Loucy (cell line): Measurements from ENCODE around the gene GSE1.

ENCODE experiments used
- H2AFZ ChIP-seq: fragments of 200-600 bp; sonication (generic); 2 replicates; pipeline ENCODE4 v1.6.0; 2016; ENCODE audit warnings: antibody characterized with exemption, mild to moderate bottlenecking, low read length, moderate library complexity
- H3F3A ChIP-seq: fragments of 200-600 bp; 2 replicates; pipeline ENCODE4 v1.6.0; 2016; ENCODE audit warnings: antibody characterized with exemption, low read depth, mild to moderate bottlenecking
- H3K27me3 ChIP-seq: fragments of 200-600 bp; sonication (generic); 2 replicates; pipeline ENCODE4 v1.6.1; 2014; ENCODE audit warnings: low read length, mild to moderate bottlenecking; ENCODE audit not compliant: insufficient read depth, poor library complexity, severe bottlenecking
- H3K36me3 ChIP-seq: fragments of 200-600 bp; sonication (generic); 2 replicates; pipeline ENCODE4 v1.6.1; 2016; ENCODE audit warnings: low read length; ENCODE audit not compliant: insufficient read depth
- H3K4me1 ChIP-seq: fragments of 200-600 bp; sonication (generic); 2 replicates; pipeline ENCODE4 v1.5.1; 2014; ENCODE audit warnings: low read length, mild to moderate bottlenecking; ENCODE audit not compliant: insufficient read depth, poor library complexity, severe bottlenecking
- H3K4me2 ChIP-seq: fragments of 200-600 bp; sonication (generic); 2 replicates; pipeline ENCODE4 v1.6.0; 2014; ENCODE audit warnings: antibody characterized with exemption, low read length, low read depth, mild to moderate bottlenecking; ENCODE audit not compliant: poor library complexity, severe bottlenecking
- H3K4me3 ChIP-seq: fragments of 200-600 bp; sonication (generic); 2 replicates; pipeline ENCODE4 v1.5.1; 2014; ENCODE audit warnings: low read length, mild to moderate bottlenecking, mixed read lengths; ENCODE audit not compliant: poor library complexity, severe bottlenecking
- H3K79me2 ChIP-seq: fragments of 200-600 bp; sonication (generic); 2 replicates; pipeline ENCODE4 v1.6.1; 2014; ENCODE audit warnings: low read length; ENCODE audit not compliant: insufficient read depth
- H3K9ac ChIP-seq: fragments of 200-600 bp; sonication (generic); 2 replicates; pipeline ENCODE4 v1.6.0; 2014; ENCODE audit warnings: mild to moderate bottlenecking, low read depth, low read length, moderate library complexity; ENCODE audit not compliant: poor library complexity, severe bottlenecking
- H3K9me2 ChIP-seq: fragments of 200-600 bp; sonication (generic); replicated peaks from 2 replicates; pipeline ENCODE4 v1.6.1; 2016; ENCODE audit warnings: low read depth, low read length, mixed read lengths
- H3K9me3 ChIP-seq: fragments of 200-600 bp; sonication (generic); 2 replicates; pipeline ENCODE4 v1.6.1; 2014; ENCODE audit warnings: mild to moderate bottlenecking, antibody characterized with exemption, low read length, low read depth; ENCODE audit not compliant: insufficient read depth
- H4K20me1 ChIP-seq: fragments of 200-600 bp; sonication (generic); 2 replicates; pipeline ENCODE4 v1.6.0; 2014; ENCODE audit warnings: antibody characterized with exemption, low read length, mild to moderate bottlenecking; ENCODE audit not compliant: insufficient read depth, poor library complexity, severe bottlenecking
- EZH2phosphoT487 ChIP-seq: fragments of 200-600 bp; IDR thresholded peaks from 2 replicates; pipeline ENCODE4 v1.6.1; 2018; ENCODE audit warnings: antibody characterized with exemption, mild to moderate bottlenecking, moderate library complexity, borderline replicate concordance
- TF ChIP-seq, protein P1 (sequence below): fragments of 200-600 bp; sonication (generic); conservative IDR thresholded peaks from 2 replicates; pipeline ENCODE4 v1.5.1; 2014; ENCODE audit warnings: mild to moderate bottlenecking, antibody characterized with exemption, low read length

GSE1 gene

DNA sequence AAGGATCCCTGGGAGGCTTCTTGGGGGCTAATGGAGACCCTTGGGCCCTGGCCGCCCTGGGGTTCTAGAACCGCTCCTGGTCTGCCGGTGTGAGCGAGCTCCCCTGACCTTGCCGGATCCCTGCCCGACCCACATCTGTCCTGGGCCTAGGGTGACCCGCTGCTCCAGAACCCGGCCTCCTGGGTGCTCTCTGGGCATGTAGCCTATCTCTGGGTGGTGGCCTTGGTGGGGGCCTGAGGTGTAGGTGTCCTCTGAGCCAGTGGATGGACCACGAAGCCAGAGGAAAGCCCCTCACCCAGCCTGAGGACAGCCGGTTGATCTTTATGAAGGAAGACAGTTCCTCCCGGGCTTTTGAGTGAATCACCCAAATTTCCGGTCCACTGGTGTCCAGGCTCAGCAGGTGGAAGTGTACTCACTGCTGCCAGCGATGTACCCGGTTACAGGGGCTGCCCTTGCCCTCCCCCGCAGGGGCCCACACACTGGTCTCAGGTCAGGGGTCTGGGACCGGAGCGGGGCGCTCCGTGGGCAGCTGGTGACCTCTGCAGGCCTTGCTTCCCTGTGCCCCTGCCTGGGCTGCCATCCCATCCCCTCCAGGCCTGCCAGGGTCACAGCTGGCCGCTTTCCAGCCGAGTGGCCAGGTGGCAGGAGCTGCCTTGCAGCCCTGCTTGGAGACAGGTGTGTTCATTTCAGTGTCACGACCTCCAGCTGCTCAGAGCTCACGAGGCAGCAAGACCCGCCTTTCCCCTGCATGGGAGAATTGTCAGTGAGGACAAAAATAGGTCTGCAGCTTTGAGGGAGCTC lies 10.5 kb upstream of the GSE1 start:
- Histone ChIP-seq H3K4me3 (no peak overlapping the region), H3K27me3 (no peaks in the 10 kb centered on the region), H3K9me2 (no peaks in the 10 kb centered on the region), H3K9ac (no peak overlapping the region), H3K4me1 (peaks cover 36% of the 10 kb centered on the region), H4K20me1 (peaks cover 86% of the 10 kb centered on the region), H3K79me2 (peaks cover 98% of the 10 kb centered on the region), H3K9me3 (no peaks in the 10 kb centered on the region), H3K36me3 (peaks cover 26% of the 10 kb centered on the region; the same call in 1 of the 2 replicates), H3F3A (no peaks in the 10 kb centered on the region), H2AFZ (no peak overlapping the region), H3K4me2 (no peak overlapping the region)
- TF ChIP-seq EZH2phosphoT487: no peak
- TF ChIP-seq, protein P1, sequence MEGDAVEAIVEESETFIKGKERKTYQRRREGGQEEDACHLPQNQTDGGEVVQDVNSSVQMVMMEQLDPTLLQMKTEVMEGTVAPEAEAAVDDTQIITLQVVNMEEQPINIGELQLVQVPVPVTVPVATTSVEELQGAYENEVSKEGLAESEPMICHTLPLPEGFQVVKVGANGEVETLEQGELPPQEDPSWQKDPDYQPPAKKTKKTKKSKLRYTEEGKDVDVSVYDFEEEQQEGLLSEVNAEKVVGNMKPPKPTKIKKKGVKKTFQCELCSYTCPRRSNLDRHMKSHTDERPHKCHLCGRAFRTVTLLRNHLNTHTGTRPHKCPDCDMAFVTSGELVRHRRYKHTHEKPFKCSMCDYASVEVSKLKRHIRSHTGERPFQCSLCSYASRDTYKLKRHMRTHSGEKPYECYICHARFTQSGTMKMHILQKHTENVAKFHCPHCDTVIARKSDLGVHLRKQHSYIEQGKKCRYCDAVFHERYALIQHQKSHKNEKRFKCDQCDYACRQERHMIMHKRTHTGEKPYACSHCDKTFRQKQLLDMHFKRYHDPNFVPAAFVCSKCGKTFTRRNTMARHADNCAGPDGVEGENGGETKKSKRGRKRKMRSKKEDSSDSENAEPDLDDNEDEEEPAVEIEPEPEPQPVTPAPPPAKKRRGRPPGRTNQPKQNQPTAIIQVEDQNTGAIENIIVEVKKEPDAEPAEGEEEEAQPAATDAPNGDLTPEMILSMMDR: no peak

DNA sequence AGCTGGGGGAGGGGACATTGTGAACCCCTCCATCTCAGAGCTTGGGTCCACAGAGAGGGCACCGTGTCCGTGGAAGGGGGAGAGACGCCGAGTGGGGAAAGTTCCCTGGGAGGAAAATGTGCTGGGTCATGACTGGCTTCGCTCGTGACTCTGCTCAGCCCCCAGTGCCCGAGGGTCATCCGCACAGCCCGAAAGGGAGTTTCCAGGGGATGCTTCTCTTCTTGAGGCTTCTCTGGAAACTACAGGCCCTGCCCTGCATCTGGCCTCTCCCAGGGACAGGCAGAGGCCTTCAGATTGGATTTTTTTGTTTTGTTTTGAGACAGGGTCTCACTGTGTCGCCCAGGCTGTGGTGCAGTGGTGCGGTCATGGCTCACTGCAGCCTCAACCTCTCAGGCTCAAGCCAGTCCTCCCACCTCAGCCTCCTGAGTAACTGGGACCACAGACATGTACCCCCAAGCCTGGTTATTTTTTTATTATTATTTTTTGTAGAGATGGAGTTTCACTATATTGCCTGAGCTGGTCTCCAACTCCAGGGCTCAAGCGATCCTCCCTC lies 9.8 kb upstream of the GSE1 start:
- Histone ChIP-seq H3K4me1 (peaks cover 43% of the 10 kb centered on the region), H3K9me2 (no peaks in the 10 kb centered on the region), H3K27me3 (no peaks in the 10 kb centered on the region), H4K20me1 (peaks cover 84% of the 10 kb centered on the region), H3K79me2 (peaks cover 98% of the 10 kb centered on the region), H3K4me3 (no peak overlapping the region), H3K36me3 (peaks cover 19% of the 10 kb centered on the region; the same call in 1 of the 2 replicates), H2AFZ (no peak overlapping the region), H3F3A (no peaks in the 10 kb centered on the region), H3K4me2 (no peak overlapping the region), H3K9me3 (no peaks in the 10 kb centered on the region), H3K9ac (no peak overlapping the region)
- TF ChIP-seq, protein P1: no peak
- TF ChIP-seq EZH2phosphoT487: no peak

DNA sequence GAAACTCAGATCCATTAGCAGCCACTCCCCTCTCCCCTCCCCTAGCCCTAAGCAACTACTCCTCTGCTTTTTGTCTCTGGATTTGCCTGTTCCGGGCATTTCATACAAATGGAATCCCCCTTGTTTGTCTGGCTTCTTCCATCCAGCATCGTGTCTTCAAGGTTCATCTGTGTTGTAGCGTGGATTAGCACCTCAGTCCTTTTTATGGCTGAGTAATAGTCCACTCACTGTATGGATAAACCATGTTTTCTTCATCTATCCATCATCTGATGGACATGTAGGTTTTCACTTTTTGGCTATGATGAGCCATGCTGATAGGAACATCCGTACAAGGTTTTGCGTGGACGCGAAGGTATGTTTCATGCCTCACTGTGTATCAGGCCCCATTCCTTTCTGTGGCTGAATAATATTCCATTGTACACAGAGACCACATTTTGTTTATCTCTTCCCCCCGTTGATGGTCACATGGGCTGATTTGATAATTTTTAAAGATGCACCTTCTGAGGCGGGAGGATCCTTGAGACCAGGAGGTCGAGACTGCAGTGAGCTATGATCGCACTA lies 8.9 kb upstream of the GSE1 start:
- Histone ChIP-seq H3K9ac (no peak overlapping the region), H4K20me1 (peaks cover 78% of the 10 kb centered on the region), H3K9me2 (no peaks in the 10 kb centered on the region), H3K79me2 (peaks cover 98% of the 10 kb centered on the region), H3K4me3 (no peak overlapping the region), H3K36me3 (peaks cover 13% of the 10 kb centered on the region; the same call in 1 of the 2 replicates), H3K4me1 (peaks cover 53% of the 10 kb centered on the region), H2AFZ (no peak overlapping the region), H3K9me3 (no peaks in the 10 kb centered on the region), H3K4me2 (no peak overlapping the region), H3K27me3 (no peaks in the 10 kb centered on the region), H3F3A (no peaks in the 10 kb centered on the region; the same call in 1 of the 2 replicates)
- no peak for TF ChIP-seq EZH2phosphoT487
- TF ChIP-seq, protein P1: no peak
